OCI-M2 (cell line): ENCODE measurements around the gene GLB1L.
"Not testable (repeated sequence)": the region's sequence is repeated elsewhere in the genome, so short reads cannot be mapped to it uniquely, and the experiment has no call there.

Experiments
- DNase-seq: peaks from one replicate; lab custom pipeline; 2025; ENCODE audit not compliant: unreplicated experiment; lab: John Stamatoyannopoulos, UW

The GLB1L gene

DNA sequence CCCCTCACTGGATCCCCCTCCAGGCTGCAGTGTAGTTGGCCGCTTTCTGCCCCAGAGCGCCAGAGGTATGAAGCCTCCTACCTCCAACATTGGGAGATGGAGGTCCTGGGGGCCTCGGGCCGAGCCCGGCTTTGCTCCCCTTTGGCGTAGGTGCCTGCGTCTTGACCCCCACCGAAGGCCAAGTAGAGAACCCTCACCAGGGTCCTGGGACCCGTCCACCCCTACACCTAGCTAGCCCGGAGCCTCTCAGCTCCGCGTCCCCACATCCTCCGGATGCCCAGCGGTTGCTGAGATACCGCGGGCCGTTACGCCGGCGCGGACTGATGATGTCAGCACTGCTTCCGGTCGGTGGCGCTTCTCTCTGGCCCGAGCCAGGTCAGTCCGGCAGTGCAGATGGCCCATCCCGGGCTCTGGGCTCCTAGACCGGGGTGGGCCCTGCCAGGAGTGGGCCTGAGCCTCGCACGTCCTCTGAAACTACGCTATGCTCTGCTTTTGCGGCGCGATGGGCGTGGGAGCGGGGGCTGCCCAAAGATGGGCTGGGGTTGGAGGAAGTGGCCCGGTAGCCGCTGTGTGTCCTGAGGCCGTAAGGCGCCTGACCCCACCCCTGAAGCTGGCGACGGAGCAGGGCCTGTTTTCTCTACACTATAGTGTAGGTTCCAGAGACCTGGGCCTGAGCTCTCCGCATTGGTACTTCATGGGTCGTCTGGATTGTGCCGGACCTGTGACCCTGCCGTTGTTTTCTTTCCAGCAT is at the start of gene GLB1L, which contains the start of gene STK16:
TSS of gene GLB1L (minus strand) at position 297 of the 751 bp plus-strand sequence. CDS start 1,871 bp downstream, outside the sequence.
TSS of gene STK16 (plus strand) at position 332 of the 751 bp plus-strand sequence. CDS start 521 bp downstream, outside the sequence.
- DNase-seq: peak; percentile 63

DNA sequence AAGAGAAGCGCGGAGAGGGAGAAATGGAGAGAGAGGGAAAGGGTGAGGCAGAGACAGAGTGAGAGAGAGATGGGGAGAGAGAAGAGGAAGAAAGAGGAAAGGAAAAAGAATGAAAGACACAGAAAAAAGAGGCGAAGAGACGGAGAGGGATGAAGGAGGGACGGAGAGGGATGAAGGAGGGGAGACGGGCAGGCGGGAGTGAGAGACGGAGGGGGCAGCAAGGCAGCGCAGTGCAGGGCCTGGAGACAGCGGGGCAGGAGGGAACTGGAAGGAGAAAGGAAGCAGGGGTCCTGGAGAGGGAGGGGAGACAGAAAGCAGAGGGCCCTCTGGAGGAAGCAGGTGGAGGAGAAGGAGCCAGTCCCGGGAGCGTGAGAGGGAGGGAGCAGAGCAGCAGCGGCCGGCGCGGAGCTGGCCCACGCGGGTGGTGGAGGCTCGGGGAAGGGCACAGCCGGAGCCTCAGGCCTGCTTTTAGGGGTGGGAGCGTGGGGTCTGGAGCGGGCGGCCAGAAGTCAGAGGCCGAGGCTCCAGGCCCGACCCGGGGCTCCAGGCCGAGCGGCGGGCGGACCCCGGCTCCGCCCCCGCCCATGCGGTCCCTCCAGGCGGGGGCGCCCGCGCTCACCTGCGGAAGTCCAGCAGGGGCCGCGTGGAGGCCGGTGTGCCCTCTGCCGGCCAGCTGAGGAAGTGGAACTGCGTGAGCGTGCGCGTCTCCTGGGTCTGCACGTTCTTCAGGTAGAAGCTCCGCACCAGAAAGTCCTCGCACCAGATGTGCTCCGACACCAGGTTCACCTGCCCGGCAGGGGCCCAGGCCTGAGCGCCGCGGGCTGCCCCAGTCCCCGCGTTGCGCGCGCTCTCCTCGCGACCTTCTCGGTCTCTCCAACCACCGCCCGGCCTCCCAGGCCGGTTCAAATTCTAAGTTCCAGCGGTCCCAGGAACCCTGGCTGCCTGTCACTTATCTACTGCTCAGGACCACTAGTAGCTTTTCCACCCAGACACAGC is 49.4 kb upstream of the GLB1L start:
- peak; percentile 53 for DNase-seq

DNA sequence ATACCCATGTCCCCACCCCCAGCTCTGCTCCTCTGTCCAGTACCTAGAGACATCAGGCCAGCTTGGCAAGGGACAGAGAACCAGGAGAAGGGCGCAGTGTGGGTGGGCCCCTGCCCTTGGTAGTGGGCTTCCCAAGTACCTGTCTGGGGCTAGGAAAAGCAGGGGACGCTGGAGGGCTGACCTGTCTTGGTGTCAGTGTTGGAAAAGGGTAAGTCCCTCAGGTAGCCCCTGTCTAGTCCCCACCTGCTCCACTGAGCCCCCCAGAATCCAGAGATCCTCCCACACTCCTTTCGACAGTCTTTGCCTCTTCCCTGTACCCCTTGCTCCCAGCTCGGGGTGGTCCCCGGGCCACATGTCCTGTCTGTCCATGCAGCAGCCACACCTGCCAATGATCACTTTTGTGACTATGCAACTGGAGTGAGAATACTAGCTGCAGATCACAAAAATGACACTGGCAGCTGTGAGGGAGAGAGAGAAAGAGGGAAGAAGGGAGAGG is 48.5 kb upstream of the GLB1L start:
- no peak for DNase-seq

DNA sequence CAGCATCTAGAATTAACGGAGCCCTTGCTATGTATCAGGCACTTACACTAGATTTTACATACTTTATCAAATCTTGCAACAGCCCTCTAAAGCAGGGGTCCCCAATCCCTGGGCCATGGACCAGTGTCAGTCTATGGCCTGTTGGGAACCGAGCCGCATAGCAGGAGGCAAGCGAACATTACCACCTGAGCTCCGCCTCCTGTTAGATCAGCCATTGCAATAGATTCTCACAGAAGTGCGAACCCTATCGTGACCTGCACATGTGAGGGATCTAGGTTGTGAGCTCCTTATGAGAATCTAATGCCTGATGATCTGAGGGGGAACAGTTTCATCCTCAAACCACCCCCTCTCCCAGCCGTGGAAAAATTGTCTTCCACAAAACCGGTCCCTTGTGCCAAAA is 47.4 kb upstream of the GLB1L start:
- no peak for DNase-seq

DNA sequence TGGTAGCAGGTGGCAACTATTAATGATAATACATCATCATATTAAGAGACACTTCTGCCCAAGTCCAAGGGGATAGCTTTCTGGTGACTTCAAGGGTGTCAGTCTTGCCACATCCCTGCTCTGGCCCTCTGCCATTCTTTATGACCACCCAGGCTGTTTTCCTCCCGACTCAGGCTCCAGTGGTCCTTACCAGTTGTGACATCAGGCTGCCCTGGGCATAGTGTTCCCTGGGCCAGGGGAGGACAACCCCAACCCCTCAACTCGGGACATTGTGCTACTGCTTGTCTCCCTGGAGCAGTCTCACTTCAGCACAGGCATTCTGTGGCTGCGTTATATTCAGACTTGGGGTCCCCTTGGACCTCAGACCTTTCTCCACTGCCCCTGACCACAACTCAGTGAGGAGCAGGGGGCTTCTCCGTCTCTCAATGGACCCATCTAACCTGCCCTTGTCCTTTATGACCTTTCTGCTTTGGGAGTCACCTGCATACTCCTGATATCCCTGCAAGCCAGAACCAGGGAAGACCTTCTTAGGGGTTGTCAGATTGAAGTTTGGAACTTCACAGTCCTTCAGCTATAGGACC is 46.8 kb upstream of the GLB1L start:
- no peak for DNase-seq

DNA sequence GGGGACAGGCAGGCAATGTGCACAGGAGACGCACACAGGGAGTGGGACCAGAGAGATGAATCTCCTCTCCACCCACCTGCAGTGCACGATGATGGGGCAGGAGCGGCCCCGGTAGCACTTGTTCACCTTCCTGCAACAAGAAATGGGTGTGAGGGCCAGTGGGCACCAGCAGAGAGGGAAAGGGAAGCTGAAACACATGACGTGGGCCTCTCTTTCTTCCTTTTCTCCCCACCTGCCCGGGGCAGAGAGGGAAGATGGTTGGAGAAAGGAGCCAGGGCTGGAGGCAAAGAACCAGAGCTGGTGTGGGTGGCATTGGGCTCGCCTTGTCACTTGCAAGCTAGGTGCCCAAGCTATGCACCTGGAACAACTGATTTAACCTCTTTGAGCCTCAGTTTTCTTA is 46.1 kb upstream of the GLB1L start:
- no peak for DNase-seq

DNA sequence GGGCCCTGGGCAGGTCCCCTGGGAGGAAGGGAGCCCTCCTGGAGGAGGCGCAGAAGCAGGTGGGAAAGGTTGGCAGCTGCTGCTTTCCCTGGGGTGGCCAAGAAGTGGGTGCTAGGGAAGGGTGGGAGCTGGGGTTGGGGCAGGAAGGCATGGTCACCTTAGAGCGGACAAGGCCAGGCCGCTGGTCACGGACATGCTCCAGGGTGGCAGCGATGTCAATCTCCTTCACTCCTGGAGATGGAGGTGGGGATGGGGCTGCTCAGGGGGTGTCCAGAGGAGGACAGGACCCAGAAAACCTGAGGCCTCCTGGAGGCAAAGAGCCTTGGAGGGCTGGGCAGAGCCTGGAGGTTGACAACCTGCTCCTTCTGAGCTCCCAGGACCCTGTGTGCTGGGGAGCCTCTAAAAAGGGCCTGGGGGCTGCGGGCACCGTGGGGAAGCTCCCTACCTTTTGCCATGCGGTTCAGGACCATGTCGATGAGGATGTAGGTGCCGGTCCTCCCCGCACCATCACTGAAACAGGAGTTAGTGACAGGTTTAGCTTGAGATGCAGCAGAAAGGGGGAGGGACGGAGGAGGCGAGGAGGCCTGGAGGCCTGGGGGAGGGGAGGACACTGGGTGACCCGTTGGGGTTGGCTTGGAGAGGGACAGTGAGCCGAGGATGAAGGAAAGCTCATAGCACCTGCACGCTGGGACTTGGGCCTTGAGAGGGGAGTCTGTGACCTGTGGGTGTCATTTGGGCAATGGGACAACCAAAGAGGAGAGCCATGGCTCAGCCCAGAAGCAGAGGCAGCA is 45.3 kb upstream of the GLB1L start:
- DNase-seq: no peak

DNA sequence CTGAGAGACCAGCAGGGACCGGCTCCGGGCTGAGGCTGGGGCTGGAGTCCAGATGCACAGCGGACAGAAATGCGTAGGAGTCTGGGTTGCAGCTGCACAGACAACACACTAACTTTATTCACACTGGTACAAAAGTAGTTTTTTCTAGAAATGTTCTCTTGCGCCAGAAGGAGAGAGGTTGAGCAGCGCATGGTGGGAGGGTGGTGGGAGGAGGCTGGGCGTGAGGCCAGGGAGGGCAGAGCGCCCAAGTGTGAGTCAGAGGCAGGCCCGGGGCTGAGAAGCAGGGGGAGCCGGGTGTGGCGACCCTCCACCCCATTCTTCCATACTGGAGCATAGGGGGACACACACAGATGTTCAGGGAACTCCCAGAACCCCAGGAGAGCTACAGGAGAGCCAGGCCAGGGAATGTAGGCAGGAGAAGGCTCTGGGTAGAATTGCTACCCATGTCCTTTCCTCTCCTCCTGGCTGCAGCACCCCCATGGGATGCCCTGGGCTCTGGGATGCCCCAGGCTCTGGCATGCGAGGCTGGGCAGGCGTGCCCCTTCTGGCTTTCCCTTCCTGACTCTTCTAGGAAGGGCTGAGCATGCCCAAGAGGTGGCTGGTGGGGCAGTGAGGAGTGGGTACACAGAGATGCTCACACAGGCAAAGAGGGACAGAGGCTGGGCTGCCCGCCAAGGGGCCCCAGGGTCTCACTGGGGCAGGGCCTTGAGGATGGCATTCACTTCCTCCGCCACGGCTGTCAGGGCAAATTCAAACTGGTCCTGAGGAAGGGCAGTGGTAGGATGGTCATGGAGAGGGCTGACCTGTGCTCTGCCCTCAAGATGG is 44.5 kb upstream of the GLB1L start:
- DNase-seq: no peak

DNA sequence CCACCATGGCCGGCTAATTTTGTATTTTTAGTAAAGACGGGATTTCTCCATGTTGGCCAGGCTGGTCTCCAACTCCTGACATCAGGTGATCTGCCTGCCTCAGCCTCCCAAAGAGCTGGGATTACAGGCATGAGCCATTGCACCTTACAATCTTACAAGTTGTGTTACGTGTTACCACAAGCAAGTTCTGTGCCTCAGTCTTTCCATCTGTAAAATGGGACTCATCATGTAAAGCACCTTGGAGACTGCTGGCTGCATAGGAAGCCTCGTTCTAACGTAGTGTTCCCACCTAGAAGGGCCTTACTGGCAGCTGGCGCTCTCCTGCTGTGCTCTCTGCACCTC is 43.9 kb upstream of the GLB1L start:
- no peak for DNase-seq

DNA sequence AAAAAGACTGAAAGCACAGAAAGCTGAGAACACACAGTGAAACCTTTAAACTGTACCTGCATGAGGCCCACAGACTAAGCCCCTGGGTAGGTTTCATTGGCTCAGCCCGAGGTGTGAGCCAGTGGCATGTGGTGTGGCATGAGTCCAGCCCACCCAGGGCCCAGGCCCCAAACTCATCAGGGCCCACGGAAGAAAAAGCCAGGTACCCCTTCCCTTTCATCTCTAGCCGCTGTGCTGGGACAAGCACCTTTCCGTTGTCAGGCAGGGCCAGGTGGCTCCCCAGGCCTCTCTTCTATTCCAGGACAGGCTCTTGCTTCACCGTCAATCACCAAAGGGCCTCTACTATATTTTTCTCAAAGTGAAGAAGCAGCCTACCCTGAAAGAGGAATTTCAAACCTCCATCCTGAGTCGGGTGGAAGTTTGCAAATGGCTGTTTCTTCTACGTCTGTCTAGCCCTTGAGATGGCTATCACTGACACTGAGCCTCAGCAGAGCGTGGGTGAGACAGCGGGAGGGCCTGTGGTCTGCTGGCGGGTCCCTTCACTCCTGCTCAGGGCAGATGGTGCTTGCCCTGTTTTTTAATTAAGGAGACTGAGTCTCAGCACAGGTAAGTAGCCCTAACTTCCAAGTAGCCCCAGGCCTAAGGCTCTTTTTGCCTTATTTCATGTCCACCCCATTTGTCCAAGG is 42.5 kb upstream of the GLB1L start:
- DNase-seq: no peak

DNA sequence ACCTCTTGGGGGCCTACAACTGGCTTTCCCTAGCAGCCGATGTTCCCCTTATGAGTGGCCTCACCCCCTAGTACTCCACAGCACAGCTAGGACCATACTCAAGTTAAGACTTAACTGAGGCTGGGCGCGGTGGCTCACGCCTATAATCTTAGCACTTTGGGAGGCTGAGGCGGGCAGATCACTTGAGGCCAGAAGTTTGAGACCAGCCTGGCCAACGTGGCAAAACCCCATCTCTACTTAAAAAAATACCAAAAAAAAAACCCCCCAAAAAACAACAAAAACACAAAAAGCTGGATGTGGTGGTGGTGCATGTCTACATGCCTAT is 41.8 kb upstream of the GLB1L start:
- DNase-seq: not testable (repeated sequence)

DNA sequence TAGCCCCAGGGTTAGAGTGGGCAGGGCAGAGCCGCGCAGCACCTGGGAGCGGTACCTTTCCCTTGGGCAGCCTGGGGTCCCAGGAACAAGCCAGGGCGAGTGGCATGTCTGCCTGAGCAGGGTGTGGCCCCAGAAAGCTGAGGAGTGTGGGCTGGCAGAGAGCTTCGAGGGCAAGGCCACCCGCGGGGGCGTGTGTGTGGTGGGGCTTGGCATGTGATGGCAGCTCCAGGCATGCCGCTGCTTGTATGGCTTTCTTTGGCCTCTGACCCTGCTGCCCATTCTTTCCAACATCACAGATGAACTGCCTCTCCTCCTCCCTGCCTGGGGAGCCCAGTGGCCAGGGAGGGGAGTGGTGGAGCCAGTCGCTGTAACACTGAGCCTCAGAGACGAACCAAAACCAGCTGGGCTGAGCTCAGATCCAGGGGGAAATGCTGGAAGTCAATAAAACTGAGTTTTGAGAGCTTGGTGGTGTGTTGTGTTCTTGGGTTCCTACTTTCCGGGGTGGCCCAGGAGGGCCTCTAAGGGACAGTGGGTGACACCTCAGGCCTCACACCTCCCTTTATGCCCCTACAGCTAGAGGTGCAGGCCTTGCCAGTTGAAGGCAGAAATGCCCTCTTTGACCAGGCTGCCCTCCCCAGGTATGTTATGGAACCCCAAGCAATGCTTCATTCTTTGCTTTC is 41.3 kb upstream of the GLB1L start:
- no peak for DNase-seq

DNA sequence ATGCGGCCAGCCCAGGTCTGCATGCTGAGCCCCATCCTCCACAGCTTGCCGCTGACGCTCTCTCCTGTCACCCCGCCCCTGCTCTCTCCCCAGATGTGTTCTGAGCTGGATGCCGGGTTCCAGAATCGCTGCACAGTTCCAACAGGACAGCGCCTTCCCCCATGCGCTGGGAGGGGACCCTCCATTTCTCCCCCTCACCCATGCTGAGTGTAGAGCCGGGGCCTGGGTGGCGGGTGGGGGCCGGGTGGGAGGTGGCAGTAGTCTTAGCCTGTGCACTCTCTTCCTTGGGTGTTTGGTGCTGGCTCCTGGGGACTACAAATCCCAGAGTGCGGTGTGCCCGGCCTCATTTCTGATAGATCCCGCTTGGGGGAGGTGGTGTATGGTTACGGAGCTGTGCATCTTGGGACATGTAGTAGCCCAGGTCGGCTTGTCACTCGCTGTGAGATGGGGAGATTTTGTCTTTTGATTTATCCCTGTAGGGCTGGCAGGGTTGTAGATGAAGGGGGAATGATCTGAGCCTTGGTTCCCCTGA is 40.7 kb upstream of the GLB1L start:
- no peak for DNase-seq

DNA sequence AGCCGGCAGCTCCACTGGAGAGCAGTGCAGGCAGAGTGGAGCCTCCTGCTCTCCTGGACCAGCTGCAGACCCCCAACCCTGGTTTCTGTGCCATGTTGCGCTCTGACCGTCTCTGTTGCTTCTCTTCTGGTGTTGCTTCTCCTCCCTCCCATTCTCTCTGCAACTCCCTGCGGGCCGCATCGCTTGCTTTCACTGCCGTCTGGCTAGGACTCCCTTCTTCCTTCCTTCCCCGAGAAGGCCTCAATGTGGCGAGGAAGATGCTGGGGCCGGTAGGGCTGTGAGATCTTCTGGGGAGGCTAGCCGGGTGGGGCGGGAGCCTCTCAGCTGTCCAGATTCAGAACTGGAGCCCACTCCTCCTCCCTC is 40.1 kb upstream of the GLB1L start:
- DNase-seq: no peak

DNA sequence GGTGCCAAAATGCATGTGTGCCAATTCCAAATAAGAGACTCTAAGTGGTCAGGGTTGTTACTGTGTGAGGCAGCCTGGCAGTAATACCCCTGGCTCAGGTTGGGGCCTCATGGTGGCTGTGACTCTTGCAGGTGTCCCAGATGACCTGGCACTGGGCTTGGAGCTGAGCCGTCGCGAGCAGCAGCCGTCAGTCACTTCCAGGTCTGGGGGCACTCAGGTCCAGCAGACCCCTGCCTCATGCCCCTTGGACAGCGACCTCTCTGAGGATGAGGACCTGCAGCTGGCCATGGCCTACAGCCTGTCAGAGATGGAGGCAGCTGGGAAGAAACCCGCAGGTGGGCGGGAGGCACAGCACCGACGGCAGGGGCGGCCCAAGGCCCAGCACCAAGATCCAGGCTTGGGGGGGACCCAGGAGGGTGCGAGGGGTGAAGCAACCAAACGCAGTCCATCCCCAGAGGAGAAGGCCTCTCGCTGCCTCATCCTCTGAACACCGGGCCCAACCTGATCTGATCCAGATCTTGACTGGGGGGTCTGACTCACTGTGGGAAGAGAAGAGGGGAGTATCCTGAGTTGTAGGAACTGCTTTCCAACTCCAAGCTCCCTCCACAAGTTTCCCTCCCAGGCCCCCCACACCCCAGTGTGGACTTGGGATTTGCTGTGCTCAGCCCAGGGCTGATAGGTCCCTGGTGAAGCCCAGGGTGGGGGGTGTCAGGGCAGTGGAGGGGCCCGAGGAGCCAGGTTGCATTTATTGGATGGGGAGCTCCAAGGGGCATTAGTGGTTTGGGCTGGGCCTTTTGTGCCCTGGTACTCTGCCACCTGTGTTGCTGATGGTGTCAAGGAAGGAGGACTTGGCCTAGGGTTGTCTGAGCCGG is 39.5 kb upstream of the GLB1L start:
- no peak for DNase-seq

DNA sequence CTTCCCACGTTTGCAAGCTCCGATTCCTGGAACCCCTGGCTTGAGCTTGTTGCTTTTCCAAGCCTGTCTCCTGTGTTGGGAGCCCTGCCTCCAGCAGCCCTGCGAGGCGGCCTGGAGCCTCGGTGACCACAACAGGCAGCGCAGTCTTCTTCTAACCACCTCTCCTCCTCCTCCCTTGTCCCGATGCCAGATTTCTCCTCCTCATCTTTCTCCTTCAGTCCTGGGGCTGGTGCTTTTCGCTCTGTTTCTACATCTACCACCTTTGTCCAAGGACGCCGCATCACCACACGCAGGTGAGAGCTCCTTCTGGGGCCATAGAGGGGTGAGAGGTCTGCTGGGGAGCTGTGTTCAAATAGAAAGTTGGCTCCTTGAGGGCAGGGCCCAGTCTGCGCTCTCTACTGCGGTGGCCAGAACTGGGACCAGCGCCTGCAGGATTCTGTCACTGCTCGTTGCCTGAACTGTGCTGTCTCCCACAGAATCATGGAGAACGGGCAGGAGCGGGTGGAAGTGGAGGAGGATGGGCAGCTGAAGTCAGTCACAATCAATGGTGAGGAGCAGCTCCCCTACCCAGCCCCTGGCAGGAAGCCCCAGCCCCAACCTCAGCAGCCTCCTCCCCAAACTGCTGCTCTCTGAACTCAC is 37.8 kb upstream of the GLB1L start:
- DNase-seq: no peak

DNA sequence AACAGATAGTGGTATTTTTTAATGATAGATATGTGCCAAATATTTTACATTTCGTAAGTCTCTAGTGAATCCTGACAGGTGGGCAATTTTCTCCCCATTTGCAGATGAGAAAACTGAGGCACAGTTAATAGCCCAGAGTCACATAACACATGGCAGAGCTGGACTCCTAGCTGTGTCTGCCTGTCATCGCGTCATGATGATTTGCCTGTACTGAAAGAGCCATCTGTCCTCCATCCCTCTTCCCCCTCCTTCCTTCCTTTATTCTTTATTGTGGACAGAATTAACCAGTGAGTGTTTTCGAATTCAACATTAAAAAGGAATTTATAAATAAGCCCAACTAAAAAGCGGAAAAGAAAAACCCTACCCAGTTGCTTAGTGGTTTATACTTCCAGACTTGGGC is 37.1 kb upstream of the GLB1L start:
- no peak for DNase-seq
